SIG-M5 treated with dmso at 0.1 percent for 504 hours (cell line): ENCODE measurements around the gene ARHGAP1.

Experiments
- DNase-seq: peaks from one replicate; lab custom pipeline; 2025; ENCODE audit not compliant: unreplicated experiment; lab: John Stamatoyannopoulos, UW

Gene ARHGAP1

GRCh38 chr11:46695345-46696211 lies 4.8 kb downstream of the ARHGAP1 start:
- no peak for DNase-seq

GRCh38 chr11:46694607-46695006 lies 5.8 kb downstream of the ARHGAP1 start:
- DNase-seq = no peak

- no peak for DNase-seq
These were observed 6.3 kb downstream of the ARHGAP1 start for GRCh38 chr11:46694072-46694471.

GRCh38 chr11:46693597-46694012 lies 6.8 kb downstream of the ARHGAP1 start:
- no peak for DNase-seq

- no peak for DNase-seq
These were observed 8.0 kb downstream of the ARHGAP1 start for GRCh38 chr11:46692450-46692849.

GRCh38 chr11:46690702-46691101 lies 9.7 kb downstream of the ARHGAP1 start:
- DNase-seq = no peak

GRCh38 chr11:46686886-46687795 lies 13.3 kb downstream of the ARHGAP1 start:
- no peak for DNase-seq

- no peak for DNase-seq
These were observed 16.1 kb downstream of the ARHGAP1 start for GRCh38 chr11:46684367-46684766.

GRCh38 chr11:46682773-46683752 lies 17.4 kb downstream of the ARHGAP1 start:
- DNase-seq = no peak

GRCh38 chr11:46681814-46682213 lies 18.6 kb downstream of the ARHGAP1 start:
- no peak for DNase-seq

- no peak for DNase-seq
These were observed 19.6 kb downstream of the ARHGAP1 start for GRCh38 chr11:46680815-46681214.

- no peak for DNase-seq
These were observed 20.2 kb downstream of the ARHGAP1 start for GRCh38 chr11:46680164-46680760.

GRCh38 chr11:46679241-46680163 lies 20.9 kb downstream of the ARHGAP1 start:
- DNase-seq = no peak

- no peak for DNase-seq
These were observed 21.7 kb downstream of the ARHGAP1 start for GRCh38 chr11:46678741-46679130.

- DNase-seq = no peak
These were observed 22.3 kb downstream of the ARHGAP1 start for GRCh38 chr11:46677991-46678740.

- DNase-seq = no peak
These were observed 23.2 kb downstream of the ARHGAP1 start for GRCh38 chr11:46677169-46677568.

GRCh38 chr11:46676436-46677158 lies 23.8 kb downstream of the ARHGAP1 start:
- no peak for DNase-seq

GRCh38 chr11:46675949-46676348 lies 24.5 kb downstream of the ARHGAP1 start:
- no peak for DNase-seq
